Nephron progenitor cell (in vitro differentiated cells): ENCODE measurements around the gene HARBI1.
A peak's percentile ranks its signal among the peaks of the same experiment; 100 is the strongest.

Experiments
- DNase-seq: peaks from one replicate; pipeline ENCODE4 v3.0.0; 2021
- H3K27ac Mint-ChIP-seq: 2 replicates; pipeline ENCODE4 v1.8.0; 2021; ENCODE audit warnings: mild to moderate bottlenecking, moderate library complexity, mixed read lengths
- H3K27me3 Mint-ChIP-seq: 2 replicates; pipeline ENCODE4 v1.8.0; 2021; ENCODE audit warnings: mild to moderate bottlenecking, low read depth, mixed read lengths; ENCODE audit not compliant: poor library complexity
- H3K36me3 Mint-ChIP-seq: 2 replicates; pipeline ENCODE4 v1.8.0; 2021; ENCODE audit warnings: low read depth, mixed read lengths
- H3K4me1 Mint-ChIP-seq: 2 replicates; pipeline ENCODE4 v1.8.0; 2021; ENCODE audit warnings: mixed read lengths
- H3K4me3 Mint-ChIP-seq: 2 replicates; pipeline ENCODE4 v1.8.0; 2021; ENCODE audit warnings: mild to moderate bottlenecking, moderate library complexity, mixed read lengths
- H3K9me3 Mint-ChIP-seq: 2 replicates; pipeline ENCODE4 v1.8.0; 2021; ENCODE audit warnings: mild to moderate bottlenecking, moderate library complexity, mixed read lengths
- CTCF ChIP-seq: fragments of 200-600 bp; sonication (generic); IDR thresholded peaks from 2 replicates; pipeline ENCODE4 v1.5.0; 2021; ENCODE audit warnings: antibody characterized with exemption

HARBI1 gene

GRCh38 chr11:46649180-46649738 lies 32.2 kb upstream of the HARBI1 start:
- peaks cover 56% of the 10 kb centered on the region for H3K36me3 Mint-ChIP-seq
- H3K4me1 Mint-ChIP-seq = peaks cover 5% of the 10 kb centered on the region
- H3K27ac Mint-ChIP-seq = peak overlapping the region; percentile 98
- no peak for TF ChIP-seq CTCF
- H3K27me3 Mint-ChIP-seq = peaks cover 2% of the 10 kb centered on the region
- no peaks in the 10 kb centered on the region for H3K9me3 Mint-ChIP-seq
- no peak overlapping the region for H3K4me3 Mint-ChIP-seq
- no peak for DNase-seq

- H3K9me3 Mint-ChIP-seq = no peaks in the 10 kb centered on the region
- no peak for DNase-seq
- H3K36me3 Mint-ChIP-seq = peaks cover 54% of the 10 kb centered on the region
- no peak for TF ChIP-seq CTCF
- H3K27me3 Mint-ChIP-seq = peaks cover 2% of the 10 kb centered on the region
- H3K4me1 Mint-ChIP-seq = peaks cover under 1% of the 10 kb centered on the region
- no peak overlapping the region for H3K27ac Mint-ChIP-seq
- H3K4me3 Mint-ChIP-seq = no peak overlapping the region
Measured at GRCh38 chr11:46643986-46644385, 27.0 kb upstream of the HARBI1 start.

DNA sequence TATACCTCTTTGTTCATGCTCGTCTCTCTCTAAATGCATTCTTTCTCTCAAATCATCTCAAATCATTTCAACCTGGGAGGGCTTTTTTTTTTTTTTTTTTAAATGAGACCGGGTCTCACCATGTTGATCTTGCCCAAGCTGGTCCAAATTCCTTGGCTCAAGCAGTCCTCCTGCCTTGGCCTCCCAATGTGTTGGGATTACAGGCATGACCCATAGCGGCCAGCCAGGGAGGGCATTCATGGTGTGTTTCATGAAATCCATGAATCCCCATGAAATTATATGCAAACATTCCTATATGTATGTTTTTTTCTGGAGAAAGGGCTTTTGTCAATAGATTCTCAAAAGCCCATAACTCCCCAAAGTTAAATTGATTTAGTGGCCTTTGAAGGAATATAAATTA lies 26.5 kb upstream of the HARBI1 start:
- Mint-ChIP-seq H3K9me3 (no peaks in the 10 kb centered on the region), H3K4me3 (no peak overlapping the region), H3K27me3 (peaks cover 2% of the 10 kb centered on the region), H3K36me3 (peaks cover 55% of the 10 kb centered on the region), H3K4me1 (no peaks in the 10 kb centered on the region), H3K27ac (no peak overlapping the region)
- TF ChIP-seq CTCF = no peak
- DNase-seq = no peak

DNA sequence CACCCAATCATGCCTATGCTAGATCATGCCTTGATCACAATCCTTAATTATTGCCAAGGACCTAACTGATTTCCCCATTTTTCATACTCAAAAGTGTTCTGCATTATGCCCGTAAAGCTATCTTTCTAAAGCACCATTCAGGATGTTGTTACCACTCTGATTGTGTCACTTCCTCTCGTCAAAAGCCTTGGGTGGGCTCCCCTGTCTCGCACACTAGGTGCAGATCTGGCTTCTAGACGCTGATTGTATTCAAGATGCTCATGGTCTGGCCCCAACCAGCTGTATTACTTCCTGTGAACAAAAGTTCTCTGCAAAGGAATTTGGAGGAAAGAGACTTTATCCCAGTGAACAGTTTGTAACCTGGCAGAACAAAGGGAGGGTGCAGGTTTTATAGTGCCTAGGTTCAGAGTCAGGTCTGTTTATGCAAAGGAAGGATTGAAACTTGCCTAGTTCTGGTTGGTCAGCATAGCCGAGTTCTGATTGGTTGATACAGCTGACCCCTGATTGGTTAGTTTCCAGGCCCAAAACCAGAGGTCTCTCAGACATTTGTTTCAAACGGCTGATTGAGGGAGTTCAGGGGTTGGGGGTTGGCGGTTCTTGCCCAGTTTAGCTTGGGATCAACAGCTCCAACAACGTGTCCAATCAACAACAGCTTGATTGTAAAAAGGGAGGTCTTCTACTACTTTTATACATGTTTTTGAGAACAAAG lies 25.8 kb upstream of the HARBI1 start:
- Mint-ChIP-seq H3K27ac (no peak overlapping the region), H3K4me1 (no peaks in the 10 kb centered on the region), H3K36me3 (peaks cover 59% of the 10 kb centered on the region), H3K9me3 (no peaks in the 10 kb centered on the region), H3K27me3 (peaks cover 2% of the 10 kb centered on the region), H3K4me3 (no peak overlapping the region)
- no peak for DNase-seq
- no peak for TF ChIP-seq CTCF

- TF ChIP-seq CTCF = no peak
- Mint-ChIP-seq H3K4me1 (no peaks in the 10 kb centered on the region), H3K36me3 (peaks cover 54% of the 10 kb centered on the region), H3K27me3 (peaks cover 7% of the 10 kb centered on the region), H3K27ac (no peak overlapping the region), H3K4me3 (no peak overlapping the region), H3K9me3 (no peaks in the 10 kb centered on the region)
- no peak for DNase-seq
Measured at GRCh38 chr11:46641639-46642038, 24.6 kb upstream of the HARBI1 start.
